HG02610 (cell line): ENCODE results near the gene DNAJA4.

Source experiments
- ATAC-seq: cut with Tn5 transposase; IDR thresholded peaks from one replicate; pipeline ENCODE4 v1.9.1; 2021; ENCODE audit warnings: mild to moderate bottlenecking, moderate library complexity; ENCODE audit not compliant: unreplicated experiment

DNAJA4 gene

GRCh38 chr15:78313383-78313782, 49.0 kb downstream of the DNAJA4 start:
- ATAC-seq: no peak

DNA sequence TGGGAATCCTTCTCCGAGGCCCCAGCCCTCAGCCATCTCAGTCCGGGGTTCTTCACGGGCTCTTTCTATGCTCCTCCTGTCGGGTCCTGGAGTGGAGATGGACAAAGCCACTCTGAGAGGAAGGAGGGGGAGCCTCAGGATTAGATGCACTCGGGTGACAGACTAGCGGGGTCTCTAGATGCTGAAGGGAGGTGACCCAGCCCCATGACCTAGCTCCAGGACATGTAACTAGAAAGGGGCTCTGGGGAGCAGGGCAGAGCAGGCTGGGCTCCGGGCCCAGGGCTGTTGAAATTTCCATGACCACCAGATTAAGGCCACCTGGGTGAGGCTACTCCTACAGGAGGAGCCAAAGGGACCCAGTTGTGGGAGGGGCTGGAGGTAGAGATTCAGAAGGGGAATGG, 49.8 kb downstream of the DNAJA4 start:
- no peak for ATAC-seq

GRCh38 chr15:78315686-78316282, 51.4 kb downstream of the DNAJA4 start:
- ATAC-seq: no peak

DNA sequence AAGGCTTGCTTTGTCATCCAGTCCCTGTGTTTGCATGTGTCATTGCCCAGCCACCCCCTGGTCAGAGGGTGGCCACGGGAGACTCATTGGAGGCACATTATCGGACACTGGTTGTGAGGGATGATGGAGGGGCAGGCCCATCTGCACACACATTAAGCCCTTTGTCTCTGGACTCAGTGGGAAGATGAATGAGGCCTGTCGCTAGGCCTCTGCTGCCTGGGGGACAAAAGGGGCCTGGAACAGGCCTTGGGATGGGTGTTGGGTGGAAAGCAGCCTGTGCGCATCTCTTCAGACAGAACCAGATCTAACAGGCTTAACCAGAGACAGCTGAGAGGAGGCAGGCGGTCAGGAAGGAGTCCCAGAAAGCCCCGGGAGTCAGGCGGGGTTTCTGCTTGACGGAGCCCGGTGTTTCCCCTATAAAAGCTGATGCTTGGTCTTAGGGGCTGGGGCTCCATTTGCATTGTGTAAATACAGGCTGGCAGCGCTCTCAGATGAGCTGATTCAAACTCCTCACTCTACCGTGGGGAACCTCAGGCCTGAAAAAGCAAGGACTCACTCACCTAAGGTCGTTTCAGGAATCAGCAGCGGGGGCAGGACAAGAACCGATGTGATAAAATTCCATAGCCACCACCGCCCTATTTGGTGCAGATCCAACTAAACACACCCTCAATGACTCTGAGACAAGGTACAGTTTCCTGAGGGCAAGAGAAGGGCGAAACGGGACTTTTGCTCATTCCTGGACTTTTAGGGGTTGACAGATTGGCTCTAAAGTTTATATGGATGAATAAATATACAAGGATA, 52.1 kb downstream of the DNAJA4 start:
- ATAC-seq: peak; percentile 70

DNA sequence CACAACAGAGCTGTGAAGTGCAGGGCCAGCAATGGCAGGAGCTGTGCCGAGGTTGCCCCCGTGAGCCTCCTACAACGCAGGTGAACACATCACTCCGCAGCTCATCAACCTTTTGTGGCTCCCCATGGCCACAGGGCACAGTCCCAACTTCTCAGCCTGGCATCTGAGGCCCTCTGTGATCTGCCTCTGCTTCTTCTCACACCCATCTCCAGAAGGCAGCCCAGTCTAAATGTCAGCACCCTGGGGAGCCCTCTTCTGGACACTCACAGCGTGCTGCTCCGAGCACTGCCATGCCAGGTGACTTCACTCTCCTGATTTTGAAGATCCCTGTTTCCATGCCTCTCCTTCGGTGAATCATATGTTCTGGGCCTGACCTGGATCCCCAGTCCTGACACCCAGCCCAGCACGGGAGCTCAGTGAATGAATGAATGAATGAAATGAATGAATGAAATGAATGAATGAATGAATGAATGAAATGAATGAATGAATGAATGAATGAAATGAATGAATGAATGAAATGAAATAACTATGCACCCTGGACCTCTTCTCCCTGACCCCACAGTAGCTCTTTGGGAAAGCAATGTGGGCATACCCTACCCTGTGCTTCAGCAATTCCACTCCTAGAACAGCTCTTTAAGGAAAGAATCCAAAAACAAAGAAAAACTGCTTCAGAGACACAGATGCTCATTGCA, 52.9 kb downstream of the DNAJA4 start:
- ATAC-seq: no peak

GRCh38 chr15:78319588-78319987, 55.2 kb downstream of the DNAJA4 start:
- no peak for ATAC-seq

GRCh38 chr15:78320183-78320582, 55.8 kb downstream of the DNAJA4 start:
- ATAC-seq: no peak

DNA sequence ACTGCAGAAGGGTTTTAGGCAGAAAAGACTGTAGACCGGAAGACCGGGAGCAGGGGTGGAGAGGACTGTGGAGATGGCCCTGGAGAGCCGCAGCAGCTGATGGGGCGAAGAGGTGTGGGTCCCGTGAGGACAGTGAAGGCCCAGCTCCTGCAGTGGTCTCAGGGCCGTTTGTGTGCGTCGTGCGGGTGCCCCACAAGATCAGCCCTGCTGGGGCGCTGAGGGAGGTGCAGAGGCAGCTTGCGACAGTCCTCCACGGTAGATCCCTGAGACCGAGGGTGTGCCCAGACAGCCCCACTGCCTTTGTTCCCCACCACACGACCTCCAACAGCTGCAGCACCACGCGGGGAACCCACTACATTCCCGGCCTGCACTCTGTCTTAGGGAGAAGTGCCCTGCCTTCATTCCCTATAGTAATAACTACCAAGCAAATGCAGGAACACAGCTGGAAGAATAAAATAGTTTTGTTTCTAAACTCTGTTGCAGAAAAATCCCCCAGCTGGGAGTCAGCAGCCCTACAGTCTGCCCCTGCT, 56.7 kb downstream of the DNAJA4 start:
- no peak for ATAC-seq

DNA sequence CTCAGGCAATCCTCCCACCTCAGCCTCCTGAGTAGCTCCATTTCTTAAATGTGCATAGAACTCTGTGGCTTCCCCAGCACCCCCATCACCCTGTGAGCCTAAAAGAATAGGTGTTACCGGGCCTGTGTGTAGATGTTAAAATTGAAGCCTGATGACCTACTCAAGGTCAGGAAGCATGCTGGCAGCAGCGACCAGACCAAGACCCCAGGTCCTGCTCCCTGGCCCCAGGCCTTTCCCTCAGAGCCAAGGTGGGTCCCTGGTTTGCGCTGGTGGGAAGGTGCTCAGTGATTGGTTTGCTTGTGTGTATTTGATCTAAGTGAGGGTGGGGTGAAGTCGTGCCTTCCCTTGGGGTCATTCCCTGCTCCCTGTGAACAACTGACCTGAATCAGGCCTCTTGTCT, 57.4 kb downstream of the DNAJA4 start:
- ATAC-seq: no peak

DNA sequence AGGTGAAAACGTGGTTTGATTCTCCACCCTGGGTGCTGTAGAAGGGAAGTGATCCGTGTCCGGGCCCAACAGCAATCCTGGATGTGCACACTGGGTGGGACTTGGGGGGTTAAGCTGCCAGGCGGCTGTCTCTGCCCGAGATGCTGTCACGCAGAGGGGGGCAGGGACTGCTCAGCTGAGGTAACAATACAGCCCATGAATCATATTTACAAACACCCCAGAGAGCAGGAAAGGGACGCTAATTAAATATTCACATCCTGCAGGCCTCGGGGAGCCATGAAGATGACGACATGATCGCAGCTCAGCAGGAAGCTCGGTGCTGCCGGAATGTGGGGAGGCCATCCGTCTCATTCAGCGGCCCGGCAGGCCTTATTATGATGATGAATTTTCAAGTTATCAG, 57.9 kb downstream of the DNAJA4 start:
- no peak for ATAC-seq

GRCh38 chr15:78322724-78323521, 58.6 kb downstream of the DNAJA4 start:
- no peak for ATAC-seq

DNA sequence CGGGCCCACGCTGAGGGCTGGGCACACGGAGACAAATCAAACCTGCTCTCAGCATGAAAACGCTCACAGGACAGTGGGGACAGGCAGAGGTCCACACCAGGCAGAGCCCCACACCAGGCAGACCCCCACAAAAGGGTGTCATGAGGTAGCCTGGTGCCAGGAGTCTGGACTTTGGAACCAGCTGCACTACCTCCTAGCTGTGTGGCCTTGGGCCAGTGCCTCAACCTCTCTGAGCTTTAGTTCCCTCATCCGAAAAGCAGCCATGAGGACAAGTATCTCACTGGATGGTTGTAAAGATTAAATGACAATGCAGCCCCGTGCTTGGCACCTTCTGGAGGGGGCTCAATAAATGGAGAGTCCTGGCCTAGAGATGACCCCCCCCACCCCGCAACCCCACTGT, 59.3 kb downstream of the DNAJA4 start:
- no peak for ATAC-seq

GRCh38 chr15:78324144-78324543, 59.8 kb downstream of the DNAJA4 start:
- ATAC-seq: no peak

DNA sequence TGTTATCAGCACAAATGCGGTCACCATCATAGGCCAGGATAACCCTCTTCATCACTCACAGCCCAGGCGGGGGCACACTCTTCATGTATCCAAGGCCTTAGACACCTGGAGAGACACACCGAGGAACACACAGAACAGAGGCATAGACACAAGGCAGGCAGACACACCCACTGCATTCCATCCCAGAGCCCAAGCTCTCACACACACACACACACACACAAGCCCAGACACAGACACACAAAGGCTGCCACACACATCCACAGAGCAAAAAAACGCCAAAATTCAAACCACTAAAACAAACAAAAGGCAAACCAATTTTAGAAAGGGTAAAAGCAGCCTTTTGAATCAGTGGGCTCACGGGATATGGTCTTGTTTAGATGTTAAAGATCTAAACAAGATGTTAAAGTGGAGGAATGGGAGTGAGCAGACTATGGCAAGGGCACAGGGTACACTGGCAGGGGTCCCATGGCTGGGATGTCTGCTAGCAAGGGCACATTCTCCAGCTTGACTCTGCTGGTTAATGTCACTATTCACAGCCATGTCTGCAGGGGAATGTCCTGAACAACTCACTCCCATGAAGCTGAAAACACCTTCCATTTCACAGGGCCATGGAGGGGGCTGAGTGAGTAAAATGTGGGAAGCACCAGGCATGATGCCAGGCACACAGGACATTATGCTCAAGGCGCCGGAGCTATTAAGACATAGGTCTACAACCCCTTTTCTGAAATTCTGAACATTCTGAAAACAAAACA, 60.9 kb downstream of the DNAJA4 start:
- no peak for ATAC-seq

DNA sequence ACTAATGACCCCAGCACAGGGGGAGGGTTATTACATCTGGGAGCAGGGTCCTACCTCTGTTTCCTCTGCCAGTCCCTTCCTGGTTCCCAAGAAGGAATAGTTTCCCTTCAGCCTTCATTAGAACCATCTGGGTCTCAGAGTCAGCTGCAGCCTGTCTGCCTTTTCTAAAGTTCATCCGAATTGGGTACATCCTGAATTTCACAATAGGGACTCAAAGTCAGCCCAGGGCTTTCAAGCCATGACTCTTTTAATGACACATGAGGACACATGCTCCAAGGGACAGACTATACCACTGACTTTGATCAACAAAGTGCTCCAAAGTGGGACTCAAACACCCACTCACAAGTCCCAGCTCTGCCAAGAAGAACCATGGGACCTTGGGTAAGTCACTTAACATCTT, 63.1 kb downstream of the DNAJA4 start:
- ATAC-seq: no peak

GRCh38 chr15:78329625-78330024, 65.3 kb downstream of the DNAJA4 start:
- no peak for ATAC-seq
